ENCODE measurements around the gene GATA2.

GRCh38 chr3:128490915-128491690, 1.9 kb downstream of the GATA2 start:
- no peak for TF ChIP-seq GATA3 (IDR thresholded peaks at IDR 0.05; ENCODE audit: low read depth, low read length)
- no peak for TF ChIP-seq GATA2 (IDR thresholded peaks at IDR 0.05; ENCODE audit: low read depth, low read length)
